Caco-2 (cell line): ENCODE data around the gene TMEM167A. TPM values are rescaled to one million over a fixed set of nuclear protein-coding genes. Genes with fewer than 3 reads are reported as not detected.

Source experiments
- BruUV-seq: library from RNA; stranded (reverse); fragments of 400-500 nt; replicated peaks from 2 replicates; lab custom pipeline; 2021; lab: Mats Ljungman, UMichigan
- CTCF ChIA-PET: fragments of 300-600 bp; sonication (Branson Sonifier 250); formaldehyde crosslinking; loops from one replicate; lab custom pipeline; 2022; ENCODE audit warnings: antibody characterized with exemption; lab: Charles Lee
- POLR2A ChIA-PET: fragments of 300-600 bp; sonication (Branson Sonifier 250); formaldehyde crosslinking; loops from one replicate; lab custom pipeline; 2022; ENCODE audit warnings: antibody characterized with exemption; lab: Charles Lee
- DNase-seq, 2 experiments: peaks; one replicate each; pipeline versions ENCODE4 v3.0.0 to v3.0.0-alpha.2; 2020 to 2022
- H3K27me3 ChIP-seq: replicated peaks from 2 replicates; pipeline ENCODE4 v1.6.0; 2011; ENCODE audit warnings: low read length; ENCODE audit not compliant: control insufficient read depth, insufficient read depth
- H3K36me3 ChIP-seq: 2 replicates; pipeline ENCODE4 v1.5.1; 2011; ENCODE audit warnings: low read length; ENCODE audit not compliant: control insufficient read depth, insufficient read depth
- H3K4me1 ChIP-seq: fragments of 250-450 bp; sonication (Bioruptor Pico); 2 replicates; pipeline ENCODE4 v1.5.1; 2020; ENCODE audit warnings: mild to moderate bottlenecking
- H3K4me3 ChIP-seq: 2 replicates; pipeline ENCODE4 v1.5.1; 2011; ENCODE audit warnings: low read depth, mild to moderate bottlenecking, control low read depth, low read length
- H3K9me3 ChIP-seq: fragments of 250-450 bp; sonication (Bioruptor Pico); 2 replicates; pipeline ENCODE4 v1.5.1; 2020; ENCODE audit warnings: mild to moderate bottlenecking, moderate library complexity
- H3K27ac Mint-ChIP-seq: one replicate; pipeline ENCODE4 v1.8.0; 2022; ENCODE audit warnings: mixed read lengths; ENCODE audit not compliant: unreplicated experiment
- H3K27me3 Mint-ChIP-seq: one replicate; pipeline ENCODE4 v1.8.0; 2022; ENCODE audit warnings: mixed read lengths; ENCODE audit not compliant: insufficient read depth, unreplicated experiment
- H3K36me3 Mint-ChIP-seq: one replicate; pipeline ENCODE4 v1.8.0; 2022; ENCODE audit warnings: mild to moderate bottlenecking, mixed read lengths; ENCODE audit not compliant: insufficient read depth, unreplicated experiment
- H3K4me1 Mint-ChIP-seq: one replicate; pipeline ENCODE4 v1.8.0; 2022; ENCODE audit warnings: low read depth, mixed read lengths; ENCODE audit not compliant: unreplicated experiment
- H3K4me3 Mint-ChIP-seq: one replicate; pipeline ENCODE4 v1.8.0; 2022; ENCODE audit warnings: mild to moderate bottlenecking, moderate library complexity, mixed read lengths; ENCODE audit not compliant: unreplicated experiment
- H3K9me3 Mint-ChIP-seq: one replicate; pipeline ENCODE4 v1.8.0; 2022; ENCODE audit warnings: mixed read lengths; ENCODE audit not compliant: unreplicated experiment
- CTCF ChIP-seq, 2 experiments: fragments of 200-600 bp in 1 of 2; IDR thresholded peaks; 1 replicate in 1 of 2; 2 replicates in 1 of 2; pipeline versions ENCODE4 v1.5.1 to v1.8.0; 2011 to 2022; ENCODE audit warnings: antibody characterized with exemption in 1 of 2, control low read depth in 1 of 2, inconsistent platforms in 1 of 2, low read depth in 1 of 2, low read length in 1 of 2, mild to moderate bottlenecking in 1 of 2, moderate library complexity in 1 of 2; ENCODE audit not compliant: insufficient read depth in 1 of 2, severe bottlenecking in 1 of 2, unreplicated experiment in 1 of 2
- intact Hi-C: fragments of 100-400 bp; cut with micrococcal nuclease; formaldehyde crosslinking; loops from one replicate; pipeline ENCODE4 v1.10.0; 2022; ENCODE audit not compliant: unreplicated experiment
- total RNA-seq: library from RNA; stranded (reverse); gene quantifications from 2 replicates; pipeline ENCODE4 v1.2.3, GENCODE V29; 2022

The TMEM167A gene
- total RNA-seq, 1 experiment from 2014 or later = 97.1 TPM

- no peak overlapping the region for H3K4me3 Mint-ChIP-seq
- DNase-seq = no peak
- Histone ChIP-seq H3K4me3 (no peak overlapping the region), H3K36me3 (no peaks in the 10 kb centered on the region), H3K27me3 (no peaks in the 10 kb centered on the region), H3K9me3 (no peaks in the 10 kb centered on the region), H3K4me1 (no peaks in the 10 kb centered on the region)
- H3K27ac Mint-ChIP-seq = no peak overlapping the region
- H3K9me3 Mint-ChIP-seq = no peaks in the 10 kb centered on the region
- intact Hi-C loops = no loop called here
- POLR2A ChIA-PET = no interaction called here
- H3K27me3 Mint-ChIP-seq = no peaks in the 10 kb centered on the region
- no peak for TF ChIP-seq CTCF (IDR thresholded peaks at IDR 0.05; ENCODE audit: insufficient read depth in 1 of 2, low read depth in 1 of 2, low read length in 1 of 2, severe bottlenecking in 1 of 2, unreplicated experiment in 1 of 2)
- H3K36me3 Mint-ChIP-seq = no peaks in the 10 kb centered on the region
- CTCF ChIA-PET = no interaction called here
- BruUV-seq = no TSS peak
- no peaks in the 10 kb centered on the region for H3K4me1 Mint-ChIP-seq
These were observed 38.3 kb downstream of the TMEM167A start for GRCh38 chr5:83038924-83039323.

- Mint-ChIP-seq H3K4me3 (no peak overlapping the region), H3K27ac (no peak overlapping the region), H3K9me3 (no peaks in the 10 kb centered on the region), H3K27me3 (no peaks in the 10 kb centered on the region), H3K4me1 (no peaks in the 10 kb centered on the region), H3K36me3 (no peaks in the 10 kb centered on the region)
- DNase-seq = no peak
- intact Hi-C loops = no loop called here
- CTCF ChIA-PET = no interaction called here
- H3K4me3 ChIP-seq = no peak overlapping the region
- H3K36me3 ChIP-seq = no peaks in the 10 kb centered on the region
- H3K27me3 ChIP-seq = no peaks in the 10 kb centered on the region
- no peak for TF ChIP-seq CTCF (IDR thresholded peaks at IDR 0.05; ENCODE audit: insufficient read depth in 1 of 2, low read depth in 1 of 2, low read length in 1 of 2, severe bottlenecking in 1 of 2, unreplicated experiment in 1 of 2)
- POLR2A ChIA-PET = no interaction called here
- H3K4me1 ChIP-seq = no peaks in the 10 kb centered on the region
- BruUV-seq = no TSS peak
- no peaks in the 10 kb centered on the region for H3K9me3 ChIP-seq
These were observed 40.1 kb downstream of the TMEM167A start for GRCh38 chr5:83036991-83037575.

GRCh38 chr5:83035373-83036100 lies 41.7 kb downstream of the TMEM167A start:
- H3K27ac Mint-ChIP-seq = no peak overlapping the region
- CTCF ChIA-PET = no interaction called here
- no peak overlapping the region for H3K4me3 ChIP-seq
- intact Hi-C loops = no loop called here
- H3K9me3 Mint-ChIP-seq = no peaks in the 10 kb centered on the region
- H3K4me3 Mint-ChIP-seq = no peak overlapping the region
- no peaks in the 10 kb centered on the region for H3K4me1 ChIP-seq
- DNase-seq = no peak
- POLR2A ChIA-PET = no interaction called here
- no peaks in the 10 kb centered on the region for H3K27me3 Mint-ChIP-seq
- H3K27me3 ChIP-seq = no peaks in the 10 kb centered on the region
- H3K9me3 ChIP-seq = no peaks in the 10 kb centered on the region
- H3K36me3 ChIP-seq = no peaks in the 10 kb centered on the region
- H3K4me1 Mint-ChIP-seq = no peaks in the 10 kb centered on the region
- no peaks in the 10 kb centered on the region for H3K36me3 Mint-ChIP-seq
- no peak for TF ChIP-seq CTCF (IDR thresholded peaks at IDR 0.05; ENCODE audit: insufficient read depth in 1 of 2, low read depth in 1 of 2, low read length in 1 of 2, severe bottlenecking in 1 of 2, unreplicated experiment in 1 of 2)
- BruUV-seq = no TSS peak
